Mesenteric fat pad (tissue), 1 donor: ENCODE measurements around the gene INO80D. TPM values are rescaled to one million over a fixed set of nuclear protein-coding genes. Genes with fewer than 3 reads are reported as not detected.
"Not testable (repeated sequence)": the region's sequence is repeated elsewhere in the genome, so short reads cannot be mapped to it uniquely, and the experiment has no call there.

Experiments used
- DNase-seq: peaks from one replicate; pipeline ENCODE4 v3.0.0-alpha.2; 2020; ENCODE audit warnings: low spot score
- total RNA-seq: library from RNA; stranded (reverse); fragmentation: NEBNext Ultra II Directional; extraction: Animal tissue kit (Norgen Biotek cat#: 25700); gene quantifications from one replicate; pipeline ENCODE4 v1.2.1, GENCODE V29; 2021
- donor health status: DM: yes; HTN: yes; CAD: no.

The INO80D gene
- total RNA-seq, 1 donor from 2014 or later, result 22.1 TPM

DNA sequence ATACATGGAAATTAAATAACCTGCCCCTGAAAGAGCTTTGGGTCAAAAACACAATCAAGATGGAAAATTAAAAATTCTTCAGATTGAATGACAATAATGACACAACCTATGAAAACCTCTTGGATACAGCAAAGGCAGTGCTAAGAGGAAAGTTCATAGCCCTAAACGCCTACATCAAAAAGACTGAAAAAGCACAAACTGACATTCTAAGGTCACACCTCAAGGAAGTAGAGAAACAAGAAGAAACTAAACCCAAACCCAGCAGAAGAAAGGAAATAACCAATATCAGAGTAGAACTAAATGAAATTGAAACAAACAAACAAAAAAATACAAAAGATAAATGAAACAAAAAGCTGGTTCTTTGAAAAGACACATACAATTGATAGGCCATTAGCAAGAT is 52.5 kb downstream of the INO80D start:
- DNase-seq, result not testable (repeated sequence)

DNA sequence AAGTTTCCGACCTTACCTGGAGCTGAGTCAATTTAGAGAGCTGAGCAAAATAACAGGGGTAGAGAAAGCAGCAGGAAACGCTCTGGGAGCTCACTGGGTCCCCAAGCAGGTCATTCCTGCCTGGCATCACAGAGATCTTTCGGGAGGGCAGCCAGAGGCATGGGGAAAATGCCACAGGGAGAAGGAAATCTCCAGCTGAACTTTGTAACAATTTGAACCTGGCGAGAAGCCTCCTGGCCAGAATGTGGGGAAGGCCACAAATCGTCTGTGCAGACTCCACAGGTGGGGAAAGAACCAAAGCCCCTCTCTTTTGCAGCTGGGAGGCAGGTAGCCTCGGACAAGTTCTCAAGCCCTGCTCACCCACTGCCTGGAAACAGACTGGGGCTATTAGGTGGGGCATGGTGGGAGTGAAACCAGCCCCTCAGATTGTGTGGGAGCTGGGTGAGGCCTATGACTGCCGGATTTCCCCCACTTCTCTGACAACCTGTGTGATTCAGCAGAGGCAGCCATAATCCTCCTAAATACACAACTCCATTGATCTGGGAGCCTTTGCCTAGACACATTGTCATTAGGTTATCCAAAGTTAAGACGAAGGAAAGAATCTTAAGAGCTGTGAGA is 53.9 kb downstream of the INO80D start:
- DNase-seq, result no peak

DNA sequence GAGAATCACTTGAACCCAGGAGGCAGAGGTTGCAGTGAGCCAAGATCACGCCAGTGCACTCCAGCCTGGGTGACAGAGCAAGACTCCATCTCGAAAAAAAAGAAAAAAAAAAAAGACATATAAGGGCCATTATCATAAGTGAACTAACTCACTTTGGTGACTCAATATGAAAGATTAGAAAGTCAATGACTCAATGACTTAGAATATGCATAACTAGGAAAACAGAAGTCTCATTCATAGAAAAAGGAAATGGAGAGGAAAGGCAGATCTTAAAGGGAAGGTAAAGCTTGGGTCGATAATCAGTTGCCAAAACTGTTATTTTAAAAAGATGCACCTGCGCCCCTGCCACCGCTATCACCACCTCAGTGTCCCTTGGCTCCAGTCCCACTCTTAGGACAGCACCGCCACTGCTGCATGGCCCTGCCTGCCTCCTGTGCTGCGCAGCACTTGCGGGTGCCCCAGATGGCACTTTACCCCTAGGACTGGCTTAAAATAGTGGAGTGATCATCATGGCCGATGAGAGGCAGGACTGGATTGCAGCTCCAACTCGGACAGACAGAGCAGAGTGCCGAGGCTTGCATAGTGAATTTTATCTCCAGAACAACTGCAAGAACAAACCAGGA is 54.7 kb downstream of the INO80D start:
- no peak for DNase-seq

DNA sequence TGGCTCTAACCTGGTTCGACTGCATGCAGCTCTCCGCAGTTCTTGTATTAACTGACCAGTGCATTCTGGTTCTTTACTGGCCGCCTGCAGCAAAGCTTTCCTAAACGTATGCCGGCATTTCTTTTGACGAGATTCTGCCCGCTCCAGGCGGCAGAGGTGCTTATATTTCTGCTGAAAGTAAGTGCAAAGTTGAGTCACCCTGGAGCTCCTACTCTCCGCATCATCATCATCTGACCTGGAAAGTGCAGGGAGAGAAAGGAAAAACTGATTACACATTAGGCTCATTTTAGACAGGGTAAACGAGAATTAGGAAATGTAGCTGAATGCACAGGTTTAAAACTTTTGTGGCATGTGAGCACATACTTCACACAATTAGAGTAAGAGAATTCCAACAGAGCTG is 57.9 kb downstream of the INO80D start:
- no peak for DNase-seq

DNA sequence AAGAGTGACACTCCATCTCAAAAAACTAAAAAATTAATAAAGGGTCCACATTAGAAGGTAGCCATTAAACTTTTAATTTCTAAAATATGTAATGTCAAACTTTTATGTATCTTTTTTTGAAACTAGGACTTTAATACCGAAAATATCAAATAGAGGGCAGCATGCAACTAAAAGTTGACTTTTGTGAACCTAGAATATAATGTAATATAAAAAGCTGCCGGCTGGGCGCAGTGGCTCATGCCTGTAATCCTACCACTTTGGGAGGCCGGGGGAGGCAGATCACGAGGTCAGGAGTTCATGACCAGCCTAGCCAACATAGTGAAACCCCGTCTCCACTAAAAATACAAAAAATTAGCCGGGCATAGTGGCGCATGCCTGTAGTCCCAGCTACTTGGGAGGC is 62.8 kb downstream of the INO80D start:
- no peak for DNase-seq

DNA sequence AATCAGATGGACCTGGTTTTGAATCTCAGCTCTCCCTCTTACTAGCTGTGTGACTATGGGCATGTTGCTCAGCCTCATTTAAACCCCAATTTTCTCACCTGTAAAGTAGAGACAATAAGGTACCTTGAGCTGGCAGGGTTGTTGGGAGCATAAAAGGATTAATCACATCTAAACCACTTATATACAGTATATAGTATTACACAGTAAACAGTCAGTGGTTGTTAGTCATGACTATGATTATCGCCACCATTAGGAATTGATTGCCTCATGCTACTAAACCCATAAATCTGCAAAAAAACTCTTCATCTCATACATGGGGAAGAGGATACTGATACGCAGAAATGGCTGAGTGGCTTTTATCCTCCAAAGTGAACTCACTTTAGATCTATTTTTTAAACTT is 65.8 kb downstream of the INO80D start:
- no peak for DNase-seq

DNA sequence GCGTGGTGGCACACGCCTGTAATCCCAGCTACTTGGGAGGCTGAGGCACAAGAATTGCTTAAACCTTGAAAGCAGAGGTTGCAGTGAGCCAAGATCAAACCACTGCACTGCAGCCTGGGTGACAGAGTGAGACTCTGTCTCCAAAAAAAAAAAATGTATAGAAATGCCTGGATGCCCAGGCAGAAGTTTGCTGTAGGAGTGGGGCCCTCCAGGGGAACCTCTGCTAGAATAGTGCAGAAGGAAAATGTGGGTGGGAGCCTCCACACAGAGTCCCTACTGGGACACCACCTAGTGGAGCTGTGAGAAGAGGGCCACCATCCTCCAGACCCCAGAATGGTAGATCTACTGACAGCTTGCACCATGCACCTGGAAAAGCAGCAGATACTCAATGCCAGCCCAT is 70.2 kb downstream of the INO80D start:
- DNase-seq, result not testable (repeated sequence)

DNA sequence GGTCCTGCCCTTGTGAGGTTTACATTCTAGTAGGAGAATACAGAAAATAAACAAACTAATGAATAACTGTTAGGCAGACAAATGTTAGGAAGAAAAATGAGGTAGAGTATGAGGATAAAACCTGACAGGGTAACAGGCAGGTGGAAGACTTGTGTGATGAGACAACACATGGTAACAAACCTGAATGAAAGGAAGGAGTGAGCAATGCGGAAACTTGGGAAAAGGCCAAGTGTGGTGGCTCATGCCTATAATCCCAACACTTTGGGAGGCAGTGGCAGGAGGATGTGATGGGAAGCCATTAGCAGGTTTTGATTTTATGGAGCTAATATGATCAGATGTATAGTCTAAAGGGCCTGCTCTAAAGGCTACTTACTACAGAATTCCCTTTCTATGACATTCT is 74.2 kb downstream of the INO80D start:
- DNase-seq, result no peak

DNA sequence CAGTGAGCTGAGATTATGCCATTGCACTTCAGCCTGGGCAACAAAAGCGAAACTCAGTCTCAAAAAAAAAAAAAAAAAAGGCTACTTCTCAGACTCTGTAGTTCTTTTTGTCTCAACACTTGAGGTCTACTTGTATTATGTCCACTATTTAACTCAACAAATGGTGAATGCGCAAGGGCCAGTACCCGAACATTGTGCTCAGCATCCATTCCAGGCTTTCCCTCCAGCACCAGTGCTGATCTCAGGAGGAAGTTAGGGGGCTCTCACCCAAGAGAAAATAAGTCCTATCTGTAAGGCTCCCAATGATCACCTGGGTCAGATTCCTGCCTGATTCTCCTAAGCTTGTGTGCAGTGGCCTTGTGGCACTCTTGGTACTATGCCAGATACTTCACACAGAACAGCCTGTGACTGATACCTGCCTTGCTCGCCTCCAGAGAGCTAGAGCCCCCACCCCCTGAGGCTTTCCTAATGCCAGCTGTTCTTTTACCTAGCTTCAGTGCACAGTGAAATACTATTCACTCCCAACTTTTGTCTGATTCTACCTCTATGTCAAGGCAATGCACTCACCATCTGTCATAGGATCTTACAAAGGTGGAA is 74.9 kb downstream of the INO80D start:
- DNase-seq, result no peak

DNA sequence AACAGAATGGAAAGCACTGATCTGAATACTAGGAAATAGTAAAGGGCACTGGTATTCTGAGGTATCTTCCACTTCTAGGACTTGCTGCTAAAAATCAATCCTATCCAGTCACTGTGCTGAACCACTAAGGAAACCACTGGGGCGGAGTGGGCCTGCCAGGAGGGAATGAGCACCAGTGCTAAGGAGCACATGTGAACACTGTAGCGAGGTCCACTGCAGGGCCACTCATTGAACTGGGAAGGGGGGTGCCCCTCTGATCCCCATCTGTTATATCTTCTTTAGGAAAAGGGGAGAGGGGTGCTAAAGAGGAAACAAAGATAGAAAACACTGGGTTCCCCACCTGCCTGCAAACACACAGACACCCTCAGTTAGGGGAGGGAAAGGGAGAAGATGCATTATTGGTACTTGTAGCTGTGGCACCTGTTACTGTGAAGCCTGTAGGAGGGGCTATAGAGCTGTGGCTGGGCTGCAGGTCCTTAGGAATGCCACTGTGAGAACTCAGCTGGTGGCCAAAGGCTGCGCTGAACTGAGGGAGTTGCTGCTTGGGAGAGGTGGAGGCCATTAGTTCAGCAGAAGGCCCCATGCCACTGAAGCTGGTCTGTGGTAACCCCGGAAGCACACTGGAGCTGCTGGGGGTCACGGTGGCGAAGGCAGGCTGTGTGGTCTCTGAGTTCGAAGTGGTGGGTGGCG is 81.8 kb downstream of the INO80D start:
- DNase-seq, result no peak

DNA sequence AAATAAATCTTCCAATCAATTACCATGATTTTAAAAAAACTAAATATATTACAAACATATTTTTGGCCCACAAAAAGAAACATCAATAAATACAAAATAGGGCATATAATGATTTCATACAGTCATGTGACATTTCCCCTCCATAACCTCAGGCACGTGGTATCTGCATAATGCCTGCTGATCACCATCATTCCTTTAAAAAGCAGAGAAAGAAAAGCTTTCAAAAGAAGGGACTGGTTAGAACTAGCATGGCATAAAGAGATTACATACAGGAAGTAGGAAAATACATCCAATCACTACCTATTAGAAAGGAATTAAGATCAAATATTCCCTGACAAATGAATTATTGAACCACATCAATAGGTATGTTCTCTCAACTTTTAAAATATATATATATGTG is 83.5 kb downstream of the INO80D start:
- no peak for DNase-seq

DNA sequence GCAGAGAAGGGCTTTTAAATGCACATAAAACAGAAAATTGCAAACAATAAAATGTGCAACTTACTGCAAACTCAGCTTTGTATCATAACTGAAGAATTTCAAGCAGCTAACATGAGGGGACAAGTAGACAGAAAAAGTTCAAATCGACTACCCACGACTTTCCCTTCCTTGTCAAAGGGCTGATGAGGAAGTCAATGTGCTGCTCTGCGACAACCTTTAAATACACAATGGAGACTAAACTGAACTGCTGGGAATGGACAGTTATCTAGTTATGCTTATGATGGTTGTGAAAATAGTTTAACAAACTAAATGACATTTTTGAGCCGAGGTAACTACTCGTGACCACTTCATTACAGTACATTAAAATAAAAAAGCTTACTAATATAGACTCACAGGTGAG is 84.1 kb downstream of the INO80D start:
- DNase-seq, result no peak

DNA sequence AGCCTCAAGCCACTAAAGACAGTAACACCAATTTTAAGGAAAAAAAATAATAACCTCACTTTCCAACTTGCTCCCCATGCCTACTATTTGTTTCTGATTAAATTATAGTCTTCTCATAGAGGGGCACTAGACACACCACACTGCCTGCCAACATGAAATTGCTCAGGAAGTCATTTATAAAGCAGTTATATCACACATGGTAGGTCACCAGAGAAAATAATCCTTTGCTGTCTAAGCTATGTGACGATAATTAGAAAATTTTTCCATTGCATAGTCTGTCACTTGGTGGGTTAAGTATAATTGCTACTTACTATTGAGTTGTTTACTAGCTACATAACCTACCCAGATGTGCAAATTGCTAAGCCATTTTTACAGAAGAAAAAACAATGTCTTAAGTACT is 85.2 kb downstream of the INO80D start:
- DNase-seq, result no peak

DNA sequence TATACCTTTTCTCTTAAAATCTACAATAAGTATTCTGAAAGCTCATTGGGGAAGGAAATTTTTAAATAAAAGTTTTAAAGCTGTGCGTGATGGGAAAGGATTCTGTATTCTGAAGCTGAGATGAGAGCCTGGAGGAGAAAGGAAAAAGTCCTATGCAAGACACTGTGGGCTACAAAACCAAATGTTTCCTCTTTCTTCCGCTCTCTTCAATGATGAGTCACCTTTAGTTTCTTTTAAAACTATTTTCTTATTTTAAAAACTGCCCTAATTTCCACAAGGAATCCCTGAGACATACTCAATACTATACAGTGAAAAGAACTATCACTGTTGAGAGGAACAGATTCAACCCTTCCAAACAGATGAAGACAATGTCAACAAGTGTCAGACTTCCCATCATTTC is 87.4 kb downstream of the INO80D start:
- DNase-seq, result no peak

DNA sequence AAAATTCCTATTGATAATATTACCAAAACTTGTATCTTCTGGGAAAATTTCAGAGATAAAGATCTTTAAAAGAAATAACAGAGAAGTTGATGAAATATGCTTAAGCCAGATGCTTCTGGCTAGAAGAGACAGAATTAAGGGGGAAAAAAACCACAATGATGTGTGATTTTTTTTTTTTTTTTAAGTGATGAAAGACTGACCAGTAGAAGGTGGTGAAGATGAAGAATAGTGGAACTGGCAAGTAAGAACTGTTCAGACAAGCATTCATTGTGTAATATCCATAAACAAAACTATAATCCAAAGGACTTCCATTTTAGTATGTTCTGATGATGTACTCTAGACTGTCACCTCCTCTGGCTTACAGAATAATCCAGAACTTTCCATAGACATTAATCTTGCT is 89.8 kb downstream of the INO80D start:
- DNase-seq, result no peak

DNA sequence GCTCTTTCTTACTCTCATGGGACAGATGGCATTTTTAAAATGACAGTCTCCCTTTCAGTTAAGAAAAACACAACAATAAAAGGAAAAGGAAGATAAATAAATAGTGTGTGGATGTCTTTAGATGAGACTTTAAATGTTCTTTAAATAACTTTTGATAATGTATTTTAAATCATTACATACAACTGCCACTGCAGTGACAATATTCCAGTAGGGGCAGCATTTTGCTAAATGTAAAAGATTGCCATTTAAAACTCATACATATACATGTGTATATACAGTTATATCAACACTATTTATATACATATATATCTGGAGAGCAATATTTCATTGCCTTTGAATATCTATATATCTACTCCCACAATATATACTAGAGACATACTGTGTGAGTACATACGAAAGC is 90.7 kb downstream of the INO80D start:
- DNase-seq, result no peak

DNA sequence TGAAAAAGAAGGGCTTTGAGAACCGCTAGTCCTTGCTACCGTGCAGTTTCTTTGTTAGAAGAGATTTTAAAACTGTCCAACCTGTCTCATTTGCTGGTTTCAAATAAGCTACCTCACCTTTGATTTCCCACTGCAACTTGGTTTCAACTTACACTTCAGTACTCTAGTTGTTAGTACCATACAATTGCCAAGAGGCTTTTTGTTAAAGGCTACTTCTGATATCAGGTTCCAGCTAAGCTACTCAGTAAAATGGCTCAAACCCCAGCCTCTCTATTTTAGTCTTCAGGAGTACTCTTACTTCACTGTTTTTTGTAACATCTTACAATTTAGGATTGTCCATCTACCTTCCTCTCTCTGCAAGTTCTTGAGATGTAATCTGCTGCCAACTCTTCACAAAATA is 91.6 kb downstream of the INO80D start:
- DNase-seq, result no peak

DNA sequence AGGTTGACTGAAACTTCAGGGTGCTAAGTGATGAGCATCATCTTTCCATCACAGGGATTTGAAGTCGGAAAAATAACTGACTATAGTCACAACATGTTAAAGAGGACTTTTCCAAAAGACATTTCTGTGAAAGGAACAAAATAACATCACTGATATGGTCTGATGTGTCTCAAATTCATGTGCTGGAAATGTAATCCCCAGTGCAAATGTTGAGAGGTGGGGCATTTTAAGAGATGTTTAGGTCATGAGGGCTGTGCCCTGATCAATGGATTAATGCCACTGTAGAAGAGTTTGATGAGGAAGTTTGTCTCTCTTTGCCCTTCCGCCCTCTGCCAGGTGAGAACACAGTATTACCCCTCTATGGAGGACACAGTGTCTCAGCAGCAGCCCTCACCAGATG is 95.9 kb downstream of the INO80D start:
- DNase-seq, result no peak

DNA sequence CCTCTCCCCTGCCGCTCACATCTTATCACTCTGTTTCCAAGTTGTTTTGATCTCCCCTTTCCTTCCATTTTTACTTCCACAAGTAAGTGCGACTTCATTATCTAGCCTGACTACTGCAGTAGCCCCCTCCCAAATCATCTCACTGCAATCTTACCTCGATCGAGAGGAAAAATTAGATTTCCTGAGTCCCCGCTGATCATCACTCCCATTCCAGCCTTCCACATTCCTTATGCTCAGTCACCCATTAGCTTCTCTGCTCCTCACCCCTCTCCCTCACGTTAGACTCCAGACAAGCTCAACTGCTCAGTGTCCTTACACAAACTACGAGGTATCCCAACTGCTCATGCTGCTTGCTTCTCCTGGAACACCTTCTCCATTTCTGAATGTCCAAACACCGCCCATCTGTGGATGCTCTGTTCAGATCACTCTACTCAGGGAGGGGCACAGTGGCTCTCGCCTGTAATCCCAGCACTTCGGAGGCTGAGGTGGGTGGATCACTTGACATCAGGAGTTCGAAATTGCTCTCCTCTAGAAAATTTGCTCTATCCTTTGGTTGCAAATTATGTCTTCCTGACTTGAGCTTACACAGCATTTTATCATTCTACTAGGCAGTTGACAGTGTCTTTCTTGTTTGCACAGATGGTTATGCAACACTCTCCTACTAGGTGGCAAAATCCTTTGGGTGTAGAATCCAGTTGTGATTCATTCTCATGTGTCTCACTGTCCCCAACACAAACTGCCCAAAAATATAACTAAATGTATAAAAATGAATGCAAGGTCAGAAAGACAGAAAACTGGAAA is 96.5 kb downstream of the INO80D start:
- no peak for DNase-seq

DNA sequence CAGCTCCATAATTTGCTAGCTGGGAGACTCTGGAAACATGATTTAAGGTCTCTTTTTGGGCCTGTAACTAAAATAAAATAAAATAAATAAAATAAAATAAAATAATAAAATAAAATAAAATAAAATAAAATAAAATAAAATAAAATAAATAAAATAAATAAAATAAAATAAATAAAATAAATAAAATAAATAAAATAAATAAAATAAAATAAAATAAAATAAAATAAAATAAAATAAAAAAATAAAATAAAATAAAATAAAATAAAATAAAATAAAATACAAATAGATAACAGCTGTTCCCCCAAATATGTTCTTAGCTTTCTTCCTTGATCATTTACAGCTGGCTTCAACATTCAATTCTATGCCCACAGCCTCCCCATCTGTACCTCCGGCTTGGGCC is 97.3 kb downstream of the INO80D start:
- not testable (repeated sequence) for DNase-seq

DNA sequence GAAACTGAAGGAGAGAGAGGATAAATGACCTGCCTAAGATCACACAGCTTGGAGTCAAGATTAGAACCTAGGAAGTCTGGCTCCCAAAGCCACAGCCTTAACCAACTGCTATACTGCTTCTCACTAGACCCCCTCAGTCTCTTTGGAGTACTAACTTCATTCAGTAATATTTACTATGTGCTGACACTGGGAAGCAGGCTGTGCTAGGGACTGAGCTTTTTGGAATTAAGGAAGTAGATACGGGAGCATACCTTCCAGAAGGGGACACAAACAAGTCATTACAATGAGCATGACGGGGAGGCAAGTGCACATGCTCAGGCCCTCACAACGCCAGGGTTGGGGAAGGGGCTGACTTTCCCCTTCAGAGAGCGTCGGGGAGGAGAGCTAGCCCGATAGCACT is 97.7 kb downstream of the INO80D start:
- no peak for DNase-seq

DNA sequence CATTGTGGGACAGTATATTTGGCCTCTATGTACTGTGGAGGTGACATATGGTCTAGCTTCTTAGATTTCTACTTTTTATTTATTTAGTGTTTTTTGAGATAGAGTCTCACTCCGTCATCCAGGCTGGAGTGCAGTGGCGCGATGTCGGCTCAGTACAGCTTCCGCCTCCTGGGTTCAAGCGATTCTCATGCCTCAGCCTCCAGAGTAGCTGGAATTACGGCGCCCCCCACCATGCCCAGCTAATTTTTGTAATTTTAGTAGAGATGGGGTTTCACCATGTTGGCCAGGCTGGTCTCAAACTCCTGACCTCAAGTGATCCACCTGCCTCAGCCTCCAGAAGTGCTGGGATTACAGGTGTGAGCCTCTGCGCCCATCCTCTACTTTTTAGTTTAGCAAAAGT is 99.6 kb downstream of the INO80D start:
- DNase-seq, result not testable (repeated sequence)
